PC-3 (cell line): ENCODE measurements around the gene FAM89B. TPM values are rescaled to one million over a fixed set of nuclear protein-coding genes. Genes with fewer than 3 reads are reported as not detected.
A peak's percentile ranks its signal among the peaks of the same experiment; 100 is the strongest.

ENCODE experiments used
- ATAC-seq: fragments of 200-7000 bp; cut with Tn5 transposase; 2 replicates; pipeline ENCODE4 v1.9.1; 2020; ENCODE audit warnings: mild to moderate bottlenecking, moderate library complexity
- BruUV-seq: library from RNA; stranded (reverse); fragments of 400-500 nt; replicated peaks from 2 replicates; lab custom pipeline; 2021; lab: Mats Ljungman, UMichigan
- CTCF ChIA-PET: fragments of 300-600 bp; sonication (Branson Sonifier 250); formaldehyde crosslinking; loops from one replicate; lab custom pipeline; 2022; ENCODE audit warnings: antibody characterized with exemption; lab: Charles Lee
- POLR2A ChIA-PET: fragments of 300-600 bp; sonication (Branson Sonifier 250); formaldehyde crosslinking; loops from one replicate; lab custom pipeline; 2022; ENCODE audit warnings: antibody characterized with exemption; ENCODE audit not compliant: unreplicated experiment; lab: Charles Lee
- DNase-seq: peaks from one replicate; pipeline ENCODE4 v3.0.0-alpha.2; 2015
- H2AFZ ChIP-seq: fragments of 300-600 bp; sonication (generic); 2 replicates; pipeline ENCODE4 v1.6.0; 2016; ENCODE audit warnings: antibody characterized with exemption, low read length
- H3F3A ChIP-seq: fragments of 300-600 bp; sonication (generic); one replicate; pipeline ENCODE4 v1.6.0; 2017; ENCODE audit warnings: antibody characterized with exemption, low read length, control low read depth, mild to moderate bottlenecking; ENCODE audit not compliant: unreplicated experiment
- H3K27ac ChIP-seq: fragments of 300-600 bp; sonication (generic); 2 replicates; pipeline ENCODE4 v1.5.1; 2016; ENCODE audit warnings: mild to moderate bottlenecking, low read length
- H3K27me3 ChIP-seq: fragments of 300-600 bp; sonication (generic); 2 replicates; pipeline ENCODE4 v1.6.1; 2016; ENCODE audit warnings: low read length, mixed read lengths
- H3K36me3 ChIP-seq: fragments of 300-600 bp; sonication (generic); 2 replicates; pipeline ENCODE4 v1.6.1; 2016; ENCODE audit warnings: low read depth, mixed run types, low read length, mixed read lengths
- H3K4me1 ChIP-seq: fragments of 300-600 bp; sonication (generic); 2 replicates; pipeline ENCODE4 v1.5.1; 2016; ENCODE audit warnings: low read length; ENCODE audit not compliant: insufficient read depth
- H3K4me2 ChIP-seq: fragments of 300-600 bp; sonication (generic); 2 replicates; pipeline ENCODE4 v1.6.0; 2016; ENCODE audit warnings: low read length
- H3K4me3 ChIP-seq: fragments of 300-600 bp; sonication (generic); 2 replicates; pipeline ENCODE4 v1.5.1; 2016; ENCODE audit warnings: mild to moderate bottlenecking, low read length, mixed read lengths
- H3K79me2 ChIP-seq: fragments of 300-600 bp; sonication (generic); 2 replicates; pipeline ENCODE4 v1.6.1; 2017; ENCODE audit warnings: low read length, mixed read lengths
- H3K9ac ChIP-seq: fragments of 300-600 bp; sonication (generic); 2 replicates; pipeline ENCODE4 v1.6.0; 2016; ENCODE audit warnings: mild to moderate bottlenecking, low read length
- H3K9me2 ChIP-seq: fragments of 300-600 bp; sonication (generic); replicated peaks from 2 replicates; pipeline ENCODE4 v1.6.1; 2016; ENCODE audit warnings: mixed run types, low read length, mixed read lengths
- H3K9me3 ChIP-seq: fragments of 300-600 bp; sonication (generic); 2 replicates; pipeline ENCODE4 v1.6.1; 2016; ENCODE audit warnings: low read length, mixed read lengths
- H4K20me1 ChIP-seq: fragments of 300-600 bp; sonication (generic); 2 replicates; pipeline ENCODE4 v1.6.1; 2016; ENCODE audit warnings: low read length, mixed read lengths
- CTCF ChIP-seq: fragments of 300-600 bp; sonication (generic); conservative IDR thresholded peaks from 2 replicates; pipeline ENCODE4 v1.5.1; 2017; ENCODE audit warnings: antibody characterized with exemption, low read depth, mild to moderate bottlenecking, low read length
- EZH2 ChIP-seq: fragments of 300-600 bp; sonication (generic); IDR thresholded peaks from one replicate; pipeline ENCODE4 v1.6.1; 2017; ENCODE audit warnings: antibody characterized with exemption, mild to moderate bottlenecking, low read length; ENCODE audit not compliant: unreplicated experiment
- EZH2phosphoT487 ChIP-seq: fragments of 300-600 bp; sonication (generic); IDR thresholded peaks from 2 replicates; pipeline ENCODE4 v1.6.1; 2018; ENCODE audit warnings: mild to moderate bottlenecking, antibody characterized with exemption, low read length, borderline replicate concordance
- intact Hi-C: fragments of 100-400 bp; cut with micrococcal nuclease; formaldehyde crosslinking; loops from 2 replicates; pipeline ENCODE4 v1.9.0; 2023
- total RNA-seq: library from RNA; depleted of rRNA; stranded (reverse); fragments of >200 nt; gene quantifications from 2 replicates; pipeline ENCODE4 v1.2.3, GENCODE V29; 2014

Gene FAM89B
- total RNA-seq, 1 experiment from 2014 or later = 76.3 TPM

- Histone ChIP-seq H3K4me1 (peaks cover 19% of the 10 kb centered on the region), H3K79me2 (0 out of 2 replicates have a peak, but pooled peaks cover 5% of the 10 kb centered on the region), H3K9ac (no peak overlapping the region), H3K27ac (no peak overlapping the region), H3K27me3 (no peaks in the 10 kb centered on the region), H2AFZ (no peak overlapping the region), H3F3A (no peaks in the 10 kb centered on the region), H3K4me3 (no peak overlapping the region), H3K4me2 (no peak overlapping the region), H3K9me3 (no peaks in the 10 kb centered on the region), H4K20me1 (no peaks in the 10 kb centered on the region), H3K36me3 (peaks cover 19% of the 10 kb centered on the region; the same call in 1 of the 2 replicates), H3K9me2 (no peaks in the 10 kb centered on the region)
- TSS peak; percentile 32 for BruUV-seq
- ChIA-PET CTCF (no interaction called here), POLR2A (interaction anchor here (0.6 kb wide), 1 partner anchor 38 kb away, joined by 4 read pairs; no protein-coding TSS in a partner anchor)
- DNase-seq (no peak), ATAC-seq (no peak)
- intact Hi-C loops = no loop called here
- TF ChIP-seq EZH2 = no peak
- no peak for TF ChIP-seq EZH2phosphoT487
- no peak for TF ChIP-seq CTCF
These were observed 34.0 kb upstream of the FAM89B start for GRCh38 chr11:65538232-65538914.

- Histone ChIP-seq H3K9me3 (no peaks in the 10 kb centered on the region), H4K20me1 (no peaks in the 10 kb centered on the region), H2AFZ (peak overlapping the region; percentile 84), H3K4me1 (peaks cover 19% of the 10 kb centered on the region), H3K4me2 (peak overlapping the region; percentile 95), H3K9ac (peak overlapping the region; percentile 75), H3F3A (no peaks in the 10 kb centered on the region), H3K79me2 (0 out of 2 replicates have a peak, but pooled peaks cover 5% of the 10 kb centered on the region), H3K36me3 (peaks cover 15% of the 10 kb centered on the region; the same call in 1 of the 2 replicates), H3K27ac (peak overlapping the region; percentile 69), H3K4me3 (peak overlapping the region; percentile 81), H3K27me3 (no peaks in the 10 kb centered on the region), H3K9me2 (no peaks in the 10 kb centered on the region)
- ChIA-PET POLR2A (no interaction called here), CTCF (interaction anchor here (1.0 kb wide), 1 partner anchor 13 kb away, joined by 5 read pairs; no protein-coding TSS in a partner anchor)
- intact Hi-C loops = no loop called here
- DNase-seq (no peak), ATAC-seq (no peak)
- no TSS peak for BruUV-seq
- no peak for TF ChIP-seq EZH2
- no peak for TF ChIP-seq CTCF
- TF ChIP-seq EZH2phosphoT487 = no peak
These were observed 33.2 kb upstream of the FAM89B start for GRCh38 chr11:65538915-65539743.
